Parathyroid adenoma (tissue), 2 donors: ENCODE measurements around the gene RBM12.

Experiments
- H2AFZ ChIP-seq: fragments of 300-600 bp; sonication (generic); one replicate; pipeline ENCODE4 v1.7.0; 2017; ENCODE audit warnings: antibody characterized with exemption, mild to moderate bottlenecking
- H3K27ac ChIP-seq: fragments of 300-600 bp; sonication (generic); one replicate; pipeline ENCODE4 v1.7.0; 2017
- H3K27me3 ChIP-seq: fragments of 300-600 bp; sonication (generic); one replicate; pipeline ENCODE4 v1.7.0; 2017; ENCODE audit warnings: low read length; ENCODE audit not compliant: control insufficient read depth, insufficient read depth
- H3K36me3 ChIP-seq: fragments of 300-600 bp; sonication (generic); one replicate; pipeline ENCODE4 v1.7.0; 2017; ENCODE audit warnings: low read length; ENCODE audit not compliant: control insufficient read depth, insufficient read depth
- H3K4me1 ChIP-seq: fragments of 300-600 bp; sonication (generic); one replicate; pipeline ENCODE4 v1.7.0; 2017; ENCODE audit warnings: control low read depth
- H3K4me2 ChIP-seq: fragments of 300-600 bp; sonication (generic); one replicate; pipeline ENCODE4 v1.7.0; 2017; ENCODE audit warnings: low read length
- H3K4me3 ChIP-seq: fragments of 300-600 bp; sonication (generic); one replicate; pipeline ENCODE4 v1.7.0; 2017; ENCODE audit warnings: low read depth, low read length
- H3K79me2 ChIP-seq: fragments of 300-600 bp; sonication (generic); one replicate; pipeline ENCODE4 v1.7.0; 2017; ENCODE audit warnings: control low read depth
- H3K9ac ChIP-seq: fragments of 300-600 bp; sonication (generic); one replicate; pipeline ENCODE4 v1.7.0; 2017; ENCODE audit warnings: mild to moderate bottlenecking
- H3K9me3 ChIP-seq: fragments of 300-600 bp; sonication (generic); one replicate; pipeline ENCODE4 v1.7.0; 2017; ENCODE audit warnings: low read length; ENCODE audit not compliant: control insufficient read depth
- TF ChIP-seq, protein P1 (sequence below): fragments of 300-600 bp; sonication (generic); IDR thresholded peaks from one replicate; pipeline ENCODE4 v1.7.0; 2017; ENCODE audit warnings: antibody characterized with exemption, mild to moderate bottlenecking
- donor health status: primary hyperparathyroidism.

RBM12 gene

DNA sequence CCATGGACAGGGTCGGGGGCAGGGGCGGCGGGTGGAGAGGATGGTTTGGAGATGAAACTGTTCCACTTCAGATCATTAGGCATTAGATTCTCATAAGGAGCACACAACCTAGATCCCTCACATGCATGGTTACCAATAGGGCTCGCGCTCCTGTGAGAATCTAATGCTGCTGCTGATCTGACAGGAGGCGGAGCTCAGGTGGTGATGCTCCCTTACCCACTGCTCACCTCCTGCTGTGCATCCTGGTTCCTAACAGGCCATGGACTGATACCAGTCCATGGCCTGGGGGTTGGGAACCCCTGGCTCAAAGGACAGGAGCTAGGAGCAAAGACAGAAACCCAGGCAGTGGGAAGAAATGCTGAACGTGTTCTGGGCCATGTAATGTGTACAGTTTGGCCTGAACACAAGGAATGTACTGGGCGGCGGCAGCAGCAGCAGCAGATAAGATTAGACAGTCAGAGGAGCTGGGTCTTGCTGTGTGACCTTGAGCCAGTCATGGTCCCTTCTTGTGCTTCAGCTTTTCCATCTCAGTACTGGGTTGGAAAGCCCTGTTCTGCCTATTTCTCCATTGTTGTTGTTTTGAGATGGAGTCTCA lies 53.8 kb downstream of the RBM12 start:
- Histone ChIP-seq H3K79me2 (no peaks in the 10 kb centered on the region), H3K4me1 (no peaks in the 10 kb centered on the region), H3K27me3 (no peaks in the 10 kb centered on the region), H3K4me2 (no peak overlapping the region), H3K9me3 (no peaks in the 10 kb centered on the region), H3K9ac (no peak overlapping the region), H3K27ac (no peak overlapping the region), H3K4me3 (no peak overlapping the region), H2AFZ (no peak overlapping the region), H3K36me3 (no peaks in the 10 kb centered on the region)
- TF ChIP-seq, protein P1, sequence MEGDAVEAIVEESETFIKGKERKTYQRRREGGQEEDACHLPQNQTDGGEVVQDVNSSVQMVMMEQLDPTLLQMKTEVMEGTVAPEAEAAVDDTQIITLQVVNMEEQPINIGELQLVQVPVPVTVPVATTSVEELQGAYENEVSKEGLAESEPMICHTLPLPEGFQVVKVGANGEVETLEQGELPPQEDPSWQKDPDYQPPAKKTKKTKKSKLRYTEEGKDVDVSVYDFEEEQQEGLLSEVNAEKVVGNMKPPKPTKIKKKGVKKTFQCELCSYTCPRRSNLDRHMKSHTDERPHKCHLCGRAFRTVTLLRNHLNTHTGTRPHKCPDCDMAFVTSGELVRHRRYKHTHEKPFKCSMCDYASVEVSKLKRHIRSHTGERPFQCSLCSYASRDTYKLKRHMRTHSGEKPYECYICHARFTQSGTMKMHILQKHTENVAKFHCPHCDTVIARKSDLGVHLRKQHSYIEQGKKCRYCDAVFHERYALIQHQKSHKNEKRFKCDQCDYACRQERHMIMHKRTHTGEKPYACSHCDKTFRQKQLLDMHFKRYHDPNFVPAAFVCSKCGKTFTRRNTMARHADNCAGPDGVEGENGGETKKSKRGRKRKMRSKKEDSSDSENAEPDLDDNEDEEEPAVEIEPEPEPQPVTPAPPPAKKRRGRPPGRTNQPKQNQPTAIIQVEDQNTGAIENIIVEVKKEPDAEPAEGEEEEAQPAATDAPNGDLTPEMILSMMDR = no peak

DNA sequence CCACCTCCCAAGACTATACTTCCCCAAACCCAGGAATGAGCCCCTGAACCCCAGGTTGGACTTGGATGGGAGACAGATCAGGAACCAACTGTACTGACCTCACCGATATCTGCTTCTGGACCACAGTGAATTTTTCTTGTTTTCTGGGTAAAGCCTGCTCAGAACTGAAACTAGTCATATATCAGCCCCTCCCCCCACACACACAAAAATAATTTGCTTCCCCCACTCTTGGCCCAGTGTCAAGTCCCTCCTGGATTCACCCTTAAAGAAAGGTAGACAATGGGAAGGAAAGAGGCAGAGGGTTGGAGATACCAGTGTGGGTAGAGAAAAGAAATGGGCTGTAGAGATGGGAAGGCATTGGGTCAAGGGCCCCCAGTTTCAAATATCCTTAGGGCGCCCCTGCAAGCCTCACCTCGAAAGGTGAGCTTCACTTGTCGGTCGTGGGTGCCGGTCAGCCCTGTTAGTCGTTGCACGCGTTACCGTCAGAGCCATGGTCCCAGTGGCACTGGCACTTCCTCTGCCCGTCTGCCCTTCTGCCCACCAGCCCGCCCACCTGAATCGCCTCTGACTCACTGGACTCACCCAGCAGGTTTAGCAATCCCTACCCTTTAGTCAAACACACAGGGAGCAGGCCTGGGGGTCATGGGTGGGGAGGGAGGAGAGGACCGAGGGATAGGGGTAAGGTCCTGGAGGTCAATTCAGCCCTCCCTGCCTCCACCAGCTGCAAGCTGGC lies 57.5 kb downstream of the RBM12 start:
- H3K4me1 ChIP-seq = no peaks in the 10 kb centered on the region
- H3K9me3 ChIP-seq = no peaks in the 10 kb centered on the region
- H3K36me3 ChIP-seq = no peaks in the 10 kb centered on the region
- no peak overlapping the region for H3K4me3 ChIP-seq
- TF ChIP-seq, protein P1 = no peak
- no peaks in the 10 kb centered on the region for H3K27me3 ChIP-seq
- H3K9ac ChIP-seq = no peak overlapping the region
- no peak overlapping the region for H3K4me2 ChIP-seq
- H3K27ac ChIP-seq = no peak overlapping the region
- H2AFZ ChIP-seq = no peak overlapping the region
- H3K79me2 ChIP-seq = no peaks in the 10 kb centered on the region

DNA sequence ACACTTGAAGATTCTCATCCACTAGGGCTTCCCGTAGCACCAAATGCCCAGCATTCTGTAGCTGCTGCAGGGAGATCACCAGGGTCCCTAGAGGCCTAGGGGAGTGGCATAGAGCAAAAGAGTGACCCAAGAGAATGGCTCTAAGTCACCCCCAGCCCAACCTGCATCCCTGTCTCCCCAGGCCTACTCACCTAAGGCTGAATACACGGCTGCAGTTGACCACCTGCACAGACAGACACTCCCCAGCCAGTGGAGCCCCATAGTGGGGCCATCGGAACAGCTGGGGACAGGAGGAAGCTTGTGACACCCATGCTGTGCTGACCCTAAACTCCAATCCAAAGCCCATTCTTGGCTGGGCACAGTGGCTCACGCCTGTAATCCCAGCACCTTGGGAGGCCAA lies 58.6 kb downstream of the RBM12 start:
- Histone ChIP-seq H3K79me2 (no peaks in the 10 kb centered on the region), H3K27me3 (no peaks in the 10 kb centered on the region), H3K4me3 (no peak overlapping the region), H2AFZ (no peak overlapping the region), H3K9me3 (no peaks in the 10 kb centered on the region), H3K4me1 (no peaks in the 10 kb centered on the region), H3K9ac (no peak overlapping the region), H3K27ac (no peak overlapping the region), H3K4me2 (no peak overlapping the region), H3K36me3 (no peaks in the 10 kb centered on the region)
- TF ChIP-seq, protein P1 = no peak

DNA sequence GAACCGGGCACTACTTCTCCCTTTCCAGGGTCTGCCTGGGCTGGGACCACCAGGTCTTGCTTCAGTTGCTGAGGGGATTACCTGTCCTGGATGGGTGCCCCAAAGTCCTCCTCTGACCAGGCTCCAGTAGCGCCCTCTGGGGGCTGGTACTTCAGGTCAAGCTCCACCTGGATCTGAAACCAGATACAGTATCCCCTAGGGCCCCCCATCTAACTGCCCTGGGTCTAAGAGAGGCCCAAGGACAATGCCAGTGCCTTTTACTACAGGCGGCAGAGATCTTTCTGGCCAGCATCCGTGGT lies 60.3 kb downstream of the RBM12 start:
- Histone ChIP-seq H3K4me1 (no peaks in the 10 kb centered on the region), H3K4me3 (no peak overlapping the region), H3K9me3 (no peaks in the 10 kb centered on the region), H3K27ac (no peak overlapping the region), H3K9ac (no peak overlapping the region), H3K27me3 (no peaks in the 10 kb centered on the region), H3K36me3 (no peaks in the 10 kb centered on the region), H2AFZ (no peak overlapping the region), H3K4me2 (no peak overlapping the region), H3K79me2 (no peaks in the 10 kb centered on the region)
- TF ChIP-seq, protein P1 = no peak
